Keratinocyte (primary cell): ENCODE measurements around the gene STX19.

Experiments
- CTCF ChIP-seq, 3 experiments: IDR thresholded peaks in 1 of 3; conservative IDR thresholded peaks in 1 of 3; optimal IDR thresholded peaks in 1 of 3; 2 replicates in 2 of 3; 3 replicates in 1 of 3; pipeline versions ENCODE3 to v1.5.1; 2011; ENCODE audit warnings: low read length in 3 of 3, mild to moderate bottlenecking in 3 of 3, moderate library complexity in 2 of 3, control low read depth in 1 of 3, inconsistent platforms in 1 of 3; ENCODE audit not compliant: insufficient read depth in 2 of 3; ENCODE audit errors: extremely low read depth in 1 of 3
- EZH2 ChIP-seq: IDR thresholded peaks from one replicate; pipeline ENCODE4 v1.6.1; 2012; ENCODE audit warnings: inconsistent platforms, mild to moderate bottlenecking, low read length, moderate library complexity

DNA sequence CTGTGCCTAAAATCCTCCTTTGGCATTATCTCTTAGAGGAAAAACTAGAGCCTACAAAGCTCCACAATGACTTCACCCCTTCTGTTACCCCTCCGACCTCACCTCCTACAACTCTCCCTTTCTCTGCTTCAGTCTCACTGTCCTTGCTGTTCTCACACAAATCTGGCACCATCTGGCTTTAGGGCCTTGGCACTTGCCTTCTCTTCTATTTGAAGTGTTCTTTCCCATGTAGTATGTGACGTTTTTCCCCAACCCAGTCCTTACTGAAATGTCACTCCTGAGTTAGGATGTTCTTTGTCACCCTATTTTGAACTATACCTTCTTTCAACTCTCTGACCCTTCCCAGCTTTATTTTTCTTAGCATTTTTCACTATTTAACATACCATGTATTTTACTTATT, 8.7 kb downstream of the STX19 start:
- TF ChIP-seq CTCF (optimal IDR thresholded peaks at IDR 0.05 in 1 of 3, IDR thresholded peaks at IDR 0.05 in 1 of 3, conservative IDR thresholded peaks at IDR 0.05 in 1 of 3; ENCODE audit: extremely low read depth in 1 of 3, insufficient read depth in 2 of 3, low read length in 3 of 3) (no peak), EZH2 (no peak)
